22Rv1 (cell line): ENCODE data around the gene PML.

Experiments
- ZFX ChIP-seq: fragments of 450-650 bp; IDR thresholded peaks from 2 replicates; pipeline ENCODE4 v1.6.1; 2017; ENCODE audit warnings: antibody characterized with exemption, borderline replicate concordance
- TF ChIP-seq, protein P1 (sequence below): fragments of 450-650 bp; IDR thresholded peaks from 2 replicates; pipeline ENCODE4 v1.5.1; 2017; ENCODE audit warnings: mild to moderate bottlenecking

DNA sequence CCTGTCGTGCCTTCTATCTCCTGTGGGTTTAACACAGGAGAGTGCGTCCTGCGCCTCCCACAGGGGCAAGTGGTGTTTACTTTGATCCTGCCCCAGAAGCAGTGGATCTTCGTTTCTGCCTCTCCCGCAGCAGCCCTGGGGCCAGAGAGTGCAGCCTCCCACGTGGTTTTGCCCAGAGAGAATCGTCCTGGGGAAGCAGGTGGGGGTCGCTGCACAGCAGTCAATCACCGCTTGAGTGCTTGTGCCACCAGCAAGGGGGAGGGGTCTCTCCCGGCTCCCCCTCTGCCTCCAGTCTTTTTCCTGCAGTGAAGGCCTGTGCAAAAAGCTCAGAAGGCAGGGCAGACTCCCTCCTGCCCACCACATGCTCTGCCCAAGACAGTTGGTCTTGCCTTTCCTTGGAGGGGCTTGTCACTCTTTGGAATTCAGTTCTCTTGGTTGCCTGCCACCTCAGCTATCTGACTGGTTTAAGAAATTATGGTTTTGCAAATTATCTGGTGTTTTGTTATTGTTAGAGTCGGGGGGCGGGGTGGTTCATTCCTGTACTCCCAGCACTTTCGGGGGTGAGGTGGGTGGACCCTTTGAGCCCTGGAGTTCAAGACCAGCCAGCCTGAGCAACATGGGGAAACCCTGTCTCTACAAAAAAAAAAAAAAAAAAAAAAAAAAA lies 29.3 kb upstream of the PML start:
- TF ChIP-seq, protein P1, sequence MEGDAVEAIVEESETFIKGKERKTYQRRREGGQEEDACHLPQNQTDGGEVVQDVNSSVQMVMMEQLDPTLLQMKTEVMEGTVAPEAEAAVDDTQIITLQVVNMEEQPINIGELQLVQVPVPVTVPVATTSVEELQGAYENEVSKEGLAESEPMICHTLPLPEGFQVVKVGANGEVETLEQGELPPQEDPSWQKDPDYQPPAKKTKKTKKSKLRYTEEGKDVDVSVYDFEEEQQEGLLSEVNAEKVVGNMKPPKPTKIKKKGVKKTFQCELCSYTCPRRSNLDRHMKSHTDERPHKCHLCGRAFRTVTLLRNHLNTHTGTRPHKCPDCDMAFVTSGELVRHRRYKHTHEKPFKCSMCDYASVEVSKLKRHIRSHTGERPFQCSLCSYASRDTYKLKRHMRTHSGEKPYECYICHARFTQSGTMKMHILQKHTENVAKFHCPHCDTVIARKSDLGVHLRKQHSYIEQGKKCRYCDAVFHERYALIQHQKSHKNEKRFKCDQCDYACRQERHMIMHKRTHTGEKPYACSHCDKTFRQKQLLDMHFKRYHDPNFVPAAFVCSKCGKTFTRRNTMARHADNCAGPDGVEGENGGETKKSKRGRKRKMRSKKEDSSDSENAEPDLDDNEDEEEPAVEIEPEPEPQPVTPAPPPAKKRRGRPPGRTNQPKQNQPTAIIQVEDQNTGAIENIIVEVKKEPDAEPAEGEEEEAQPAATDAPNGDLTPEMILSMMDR, result peak; percentile 35
- TF ChIP-seq ZFX, result no peak
